Heart left ventricle (tissue), 13 donors: ENCODE measurements around the gene NONO.

Experiments
- POLR2A ChIP-seq, 2 donors: fragments of 450-650 bp; IDR thresholded peaks; one replicate each; pipeline ENCODE4 v1.6.1; 2017; ENCODE audit warnings: antibody characterized with exemption in 2 of 2, mild to moderate bottlenecking in 2 of 2, moderate library complexity in 2 of 2
- TF ChIP-seq, protein P1 (sequence below), 12 donors: fragments of 200-600 bp; sonication (generic) in 4 of 12; IDR thresholded peaks; one replicate each; pipeline versions ENCODE4 v1.5.0 to v1.8.0; 2018 to 2022; ENCODE audit warnings: antibody characterized with exemption in 12 of 12, mild to moderate bottlenecking in 5 of 12
- donor health status: ischemic (EF 13 %, LVEDD 7.1; RV severe dilation, severe dysfunction).
- donor health status: DM: no; HTN: yes; CAD: no.
- donor health status: DM: no; HTN: no; CAD: no.
- donor health status: ischemic (EF 25% LVEDD 6.9; RV normal size, moderate dysfunction).
- donor health status: ischemic (EF 25% LVEDD 5.7; RV mildly dilated, moderate dysfunction).
- donor health status: ischemic (EF 35%, LVEDD 5.7; RV mildly dilated, moderate dysfunction).
- donor health status: nonischemic (EF 11% LVEDD 7.7; RV severe dilation, severe dysfunction).
- donor health status: DM: yes; HTN: yes; CAD: no.
- donor health status: PGD.
- donor health status: ischemic (EF 29% LVEDD 5.4; RV normal size, mild dysfunction).
- donor health status: nonischemic (EF 23%, LVEDD 6.1; RV moderate dilation, normal function).

DNA sequence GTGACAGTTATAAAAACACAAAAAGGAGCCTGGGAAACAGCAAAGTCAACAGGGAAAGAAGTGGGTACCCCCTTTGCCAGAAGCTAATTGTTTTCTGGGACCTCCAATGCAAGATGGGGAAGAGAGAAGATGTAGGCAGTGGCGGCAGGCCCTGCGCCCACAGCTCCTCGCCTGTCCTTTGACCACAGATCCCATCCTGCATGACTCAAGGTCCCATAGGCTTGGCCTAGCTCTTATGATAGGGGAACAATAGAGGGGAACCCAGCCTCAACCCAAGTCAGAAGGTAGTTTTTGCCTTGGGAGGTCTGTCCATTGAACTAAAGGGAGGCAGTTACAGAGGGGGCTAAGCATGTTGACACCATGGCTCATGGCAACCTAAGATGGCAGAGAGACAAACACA is 43.7 kb upstream of the NONO start:
- TF ChIP-seq POLR2A (IDR thresholded peaks at IDR 0.05) = no peak
- TF ChIP-seq, protein P1, sequence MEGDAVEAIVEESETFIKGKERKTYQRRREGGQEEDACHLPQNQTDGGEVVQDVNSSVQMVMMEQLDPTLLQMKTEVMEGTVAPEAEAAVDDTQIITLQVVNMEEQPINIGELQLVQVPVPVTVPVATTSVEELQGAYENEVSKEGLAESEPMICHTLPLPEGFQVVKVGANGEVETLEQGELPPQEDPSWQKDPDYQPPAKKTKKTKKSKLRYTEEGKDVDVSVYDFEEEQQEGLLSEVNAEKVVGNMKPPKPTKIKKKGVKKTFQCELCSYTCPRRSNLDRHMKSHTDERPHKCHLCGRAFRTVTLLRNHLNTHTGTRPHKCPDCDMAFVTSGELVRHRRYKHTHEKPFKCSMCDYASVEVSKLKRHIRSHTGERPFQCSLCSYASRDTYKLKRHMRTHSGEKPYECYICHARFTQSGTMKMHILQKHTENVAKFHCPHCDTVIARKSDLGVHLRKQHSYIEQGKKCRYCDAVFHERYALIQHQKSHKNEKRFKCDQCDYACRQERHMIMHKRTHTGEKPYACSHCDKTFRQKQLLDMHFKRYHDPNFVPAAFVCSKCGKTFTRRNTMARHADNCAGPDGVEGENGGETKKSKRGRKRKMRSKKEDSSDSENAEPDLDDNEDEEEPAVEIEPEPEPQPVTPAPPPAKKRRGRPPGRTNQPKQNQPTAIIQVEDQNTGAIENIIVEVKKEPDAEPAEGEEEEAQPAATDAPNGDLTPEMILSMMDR (IDR thresholded peaks at IDR 0.05) = no peak
